Neural cell (in vitro differentiated cells): ENCODE results near the gene PTGIS. TPM values are rescaled to one million over a fixed set of nuclear protein-coding genes. Genes with fewer than 3 reads are reported as not detected.

Experiments used
- H2AFZ ChIP-seq: fragments of 200-600, 300-800 bp; sonication (generic), shearing (Covaris generic); 2 replicates; pipeline ENCODE4 v1.6.0; 2014; ENCODE audit warnings: low read depth, mild to moderate bottlenecking, antibody characterized with exemption, low read length, moderate library complexity
- H3F3A ChIP-seq: fragments of 200-600 bp; shearing (Covaris generic); 2 replicates; pipeline ENCODE4 v1.6.1; 2016; ENCODE audit warnings: mild to moderate bottlenecking, moderate library complexity, mixed read lengths, antibody characterized with exemption, low read length; ENCODE audit not compliant: insufficient read depth, poor library complexity, severe bottlenecking
- H3K27ac ChIP-seq: fragments of 200-600, 300-800 bp; sonication (generic), shearing (Covaris generic); 2 replicates; pipeline ENCODE4 v1.5.1; 2014; ENCODE audit warnings: mild to moderate bottlenecking, low read length, moderate library complexity
- H3K27me3 ChIP-seq: fragments of 300-800, 200-600 bp; sonication (generic), shearing (Covaris generic); 2 replicates; pipeline ENCODE4 v1.6.0; 2014; ENCODE audit warnings: mild to moderate bottlenecking, low read depth, low read length, moderate library complexity; ENCODE audit not compliant: insufficient read depth
- H3K36me3 ChIP-seq: fragments of 300-800, 200-600 bp; sonication (generic), shearing (Covaris generic); 2 replicates; pipeline ENCODE4 v1.5.1; 2014; ENCODE audit warnings: mild to moderate bottlenecking, antibody characterized with exemption, low read length, moderate library complexity; ENCODE audit not compliant: insufficient read depth
- H3K4me2 ChIP-seq: fragments of 300-800, 200-600 bp; sonication (generic), shearing (Covaris generic); 2 replicates; pipeline ENCODE4 v1.6.0; 2014; ENCODE audit warnings: mild to moderate bottlenecking, low read length
- H3K4me3 ChIP-seq: fragments of 300-800, 200-600 bp; sonication (generic), shearing (Covaris generic); 2 replicates; pipeline ENCODE4 v1.5.1; 2014; ENCODE audit warnings: mild to moderate bottlenecking, low read length, moderate library complexity
- H3K79me2 ChIP-seq: fragments of 200-600 bp; shearing (Covaris generic); replicated peaks from 2 replicates; pipeline ENCODE4 v1.6.0; 2014; ENCODE audit warnings: mild to moderate bottlenecking, low read length, moderate library complexity; ENCODE audit not compliant: insufficient read depth
- H3K9ac ChIP-seq: fragments of 300-800, 200-600 bp; sonication (generic), shearing (Covaris generic); 2 replicates; pipeline ENCODE4 v1.6.1; 2016; ENCODE audit warnings: mild to moderate bottlenecking, low read length, mixed read lengths
- H3K9me2 ChIP-seq: fragments of 200-600 bp; shearing (Covaris generic); 2 replicates; pipeline ENCODE4 v1.6.1; 2016; ENCODE audit warnings: mild to moderate bottlenecking, low read length, mixed read lengths; ENCODE audit not compliant: insufficient read depth
- H3K9me3 ChIP-seq: fragments of 200-600, 300-800 bp; sonication (generic), shearing (Covaris generic); 2 replicates; pipeline ENCODE4 v1.6.1; 2016; ENCODE audit warnings: mild to moderate bottlenecking, mixed run types, low read length, moderate library complexity, mixed read lengths
- H4K20me1 ChIP-seq: fragments of 200-600 bp; shearing (Covaris generic); 2 replicates; pipeline ENCODE4 v1.6.1; 2016; ENCODE audit warnings: mild to moderate bottlenecking, mixed run types; ENCODE audit not compliant: insufficient read depth
- CTCF ChIP-seq: fragments of 450-650 bp; IDR thresholded peaks from 2 replicates; pipeline ENCODE4 v1.5.1; 2014; ENCODE audit warnings: antibody characterized with exemption, mild to moderate bottlenecking, moderate library complexity; ENCODE audit not compliant: poor library complexity, severe bottlenecking
- EP300 ChIP-seq: fragments of 450-650 bp; conservative IDR thresholded peaks from 2 replicates; pipeline ENCODE4 v1.6.1; 2014; ENCODE audit warnings: antibody characterized with exemption, mild to moderate bottlenecking, moderate library complexity; ENCODE audit not compliant: poor library complexity, severe bottlenecking
- EZH2 ChIP-seq: fragments of 200-600, 300-800 bp; shearing (Covaris generic), sonication (generic); IDR thresholded peaks from 2 replicates; pipeline ENCODE4 v1.6.1; 2014; ENCODE audit warnings: antibody characterized with exemption, low read length, borderline replicate concordance, mild to moderate bottlenecking; ENCODE audit not compliant: insufficient read depth, poor library complexity, severe bottlenecking
- MXI1 ChIP-seq: fragments of 450-650 bp; conservative IDR thresholded peaks from 2 replicates; pipeline ENCODE4 v1.6.1; 2014; ENCODE audit warnings: antibody characterized with exemption, mild to moderate bottlenecking; ENCODE audit not compliant: poor library complexity, severe bottlenecking
- POLR2AphosphoS5 ChIP-seq: IDR thresholded peaks from 2 replicates; pipeline ENCODE4 v1.6.1; 2012
- RAD21 ChIP-seq: fragments of 450-650 bp; conservative IDR thresholded peaks from 2 replicates; pipeline ENCODE4 v1.6.1; 2014; ENCODE audit warnings: antibody characterized with exemption, mild to moderate bottlenecking, moderate library complexity
- REST ChIP-seq: IDR thresholded peaks from 2 replicates; pipeline ENCODE4 v1.6.1; 2012; ENCODE audit warnings: borderline replicate concordance
- SMC3 ChIP-seq: fragments of 450-650 bp; conservative IDR thresholded peaks from 2 replicates; pipeline ENCODE4 v1.6.1; 2014; ENCODE audit warnings: antibody characterized with exemption, mild to moderate bottlenecking, moderate library complexity; ENCODE audit not compliant: poor library complexity
- TAF1 ChIP-seq: IDR thresholded peaks from 2 replicates; pipeline ENCODE4 v1.6.1; 2012; ENCODE audit warnings: low read depth
- polyA plus RNA-seq: library from polyadenylated mRNA; depleted of rRNA; stranded (reverse); fragments of >200 nt; gene quantifications from 2 replicates; pipeline ENCODE4 v1.2.3, GENCODE V29; 2014

Gene PTGIS
- polyA plus RNA-seq, 1 donor from 2014 or later: 3.2 TPM

GRCh38 chr20:49526056-49526455 is 41.9 kb downstream of the PTGIS start:
- Histone ChIP-seq H3K36me3 (peaks cover 6% of the 10 kb centered on the region), H2AFZ (no peak overlapping the region), H3K27ac (no peak overlapping the region), H3K79me2 (no peaks in the 10 kb centered on the region), H3K9me3 (no peaks in the 10 kb centered on the region), H3K9me2 (no peaks in the 10 kb centered on the region), H3F3A (no peaks in the 10 kb centered on the region), H4K20me1 (no peaks in the 10 kb centered on the region), H3K4me3 (no peak overlapping the region), H3K4me2 (no peak overlapping the region), H3K27me3 (no peaks in the 10 kb centered on the region), H3K9ac (no peak overlapping the region)
- TF ChIP-seq TAF1 (no peak), REST (no peak), EZH2 (no peak), EP300 (no peak), MXI1 (no peak), SMC3 (no peak), RAD21 (no peak), POLR2AphosphoS5 (no peak), CTCF (no peak)

GRCh38 chr20:49523767-49524360 is 44.1 kb downstream of the PTGIS start:
- Histone ChIP-seq H3K4me3 (no peak overlapping the region), H3K27ac (no peak overlapping the region), H3F3A (no peaks in the 10 kb centered on the region), H4K20me1 (no peaks in the 10 kb centered on the region), H3K9ac (no peak overlapping the region), H3K9me3 (no peaks in the 10 kb centered on the region), H3K9me2 (no peaks in the 10 kb centered on the region), H3K36me3 (peaks cover 6% of the 10 kb centered on the region), H3K4me2 (no peak overlapping the region), H3K27me3 (no peaks in the 10 kb centered on the region), H3K79me2 (no peaks in the 10 kb centered on the region), H2AFZ (no peak overlapping the region)
- TF ChIP-seq CTCF (no peak), SMC3 (no peak), MXI1 (no peak), POLR2AphosphoS5 (no peak), REST (no peak), EZH2 (no peak), RAD21 (no peak), TAF1 (no peak), EP300 (no peak)
